ENCODE data around the gene BCORL1.

- no peak for TF ChIP-seq CTCF (conservative IDR thresholded peaks at IDR 0.05; ENCODE audit: low read depth, low read length)
- no peak for TF ChIP-seq EZH2 (IDR thresholded peaks at IDR 0.05; ENCODE audit: borderline replicate concordance, low read depth, low read length, poor library complexity, severe bottlenecking)
These were observed 72.7 kb downstream of the BCORL1 start for GRCh38 chrX:130055103-130055502.
